GM19043 (cell line): ENCODE data around the gene USP6NL.

Source experiments
- ATAC-seq: cut with Tn5 transposase; IDR thresholded peaks from one replicate; pipeline ENCODE4 v1.9.1; 2021; ENCODE audit warnings: low read depth; ENCODE audit not compliant: unreplicated experiment

The USP6NL gene

DNA sequence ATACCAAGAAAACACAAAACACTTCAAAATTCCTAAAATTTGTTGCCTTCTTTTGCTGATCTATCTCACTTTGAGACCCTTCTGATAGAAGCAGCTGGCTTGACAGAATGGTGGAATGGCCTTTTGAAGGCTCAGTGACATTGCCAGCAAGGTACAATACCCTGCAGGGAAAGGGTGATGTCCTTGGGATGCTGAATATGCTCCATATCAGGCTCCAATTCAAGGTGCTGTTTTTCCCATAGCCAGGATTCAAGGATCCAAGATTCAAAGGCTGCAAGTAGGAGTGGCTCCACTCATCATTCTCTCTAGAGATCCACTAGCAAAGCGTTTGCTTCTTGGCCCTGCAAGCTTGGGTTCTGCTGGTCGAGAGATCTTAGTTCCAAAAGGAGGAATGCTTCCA is 120.4 kb downstream of the USP6NL start:
- ATAC-seq: no peak

DNA sequence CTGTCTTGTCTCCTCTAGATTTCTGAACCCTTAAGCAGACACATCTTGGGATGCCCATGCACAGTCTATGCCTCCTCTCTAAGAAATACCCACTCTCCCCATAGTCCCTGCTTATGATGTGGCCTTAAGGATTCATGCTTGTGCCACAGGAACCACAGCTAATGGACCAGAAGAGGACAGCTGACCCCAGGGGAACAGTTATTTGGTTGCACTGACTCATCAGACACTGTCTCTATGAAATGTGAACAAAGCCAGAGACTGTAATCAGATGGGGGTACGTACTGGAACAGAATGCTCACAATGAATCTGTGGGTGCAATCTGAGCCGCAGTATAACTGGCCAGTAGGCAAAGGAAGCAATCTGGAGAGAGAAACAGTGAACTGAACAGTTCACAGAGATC is 121.9 kb downstream of the USP6NL start:
- no peak for ATAC-seq

DNA sequence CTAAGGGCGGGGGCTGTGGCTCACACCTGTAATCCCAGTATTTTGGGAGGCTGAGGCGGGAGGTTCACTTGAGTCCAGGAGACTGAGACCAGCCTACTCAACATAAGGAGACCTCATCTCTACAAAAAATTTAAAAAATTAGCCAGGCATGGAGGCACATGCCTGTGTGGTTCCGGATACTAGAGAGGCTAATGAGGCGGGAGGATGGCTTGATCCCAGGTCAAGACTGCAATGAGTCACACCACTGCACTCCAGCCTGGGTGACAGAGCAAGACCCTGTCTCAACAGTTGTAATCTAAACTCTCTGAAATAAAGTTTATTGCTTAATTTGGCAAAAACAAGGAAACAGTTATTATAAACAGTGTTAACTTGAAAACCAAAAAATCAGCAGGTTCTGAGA is 123.3 kb downstream of the USP6NL start:
- no peak for ATAC-seq

DNA sequence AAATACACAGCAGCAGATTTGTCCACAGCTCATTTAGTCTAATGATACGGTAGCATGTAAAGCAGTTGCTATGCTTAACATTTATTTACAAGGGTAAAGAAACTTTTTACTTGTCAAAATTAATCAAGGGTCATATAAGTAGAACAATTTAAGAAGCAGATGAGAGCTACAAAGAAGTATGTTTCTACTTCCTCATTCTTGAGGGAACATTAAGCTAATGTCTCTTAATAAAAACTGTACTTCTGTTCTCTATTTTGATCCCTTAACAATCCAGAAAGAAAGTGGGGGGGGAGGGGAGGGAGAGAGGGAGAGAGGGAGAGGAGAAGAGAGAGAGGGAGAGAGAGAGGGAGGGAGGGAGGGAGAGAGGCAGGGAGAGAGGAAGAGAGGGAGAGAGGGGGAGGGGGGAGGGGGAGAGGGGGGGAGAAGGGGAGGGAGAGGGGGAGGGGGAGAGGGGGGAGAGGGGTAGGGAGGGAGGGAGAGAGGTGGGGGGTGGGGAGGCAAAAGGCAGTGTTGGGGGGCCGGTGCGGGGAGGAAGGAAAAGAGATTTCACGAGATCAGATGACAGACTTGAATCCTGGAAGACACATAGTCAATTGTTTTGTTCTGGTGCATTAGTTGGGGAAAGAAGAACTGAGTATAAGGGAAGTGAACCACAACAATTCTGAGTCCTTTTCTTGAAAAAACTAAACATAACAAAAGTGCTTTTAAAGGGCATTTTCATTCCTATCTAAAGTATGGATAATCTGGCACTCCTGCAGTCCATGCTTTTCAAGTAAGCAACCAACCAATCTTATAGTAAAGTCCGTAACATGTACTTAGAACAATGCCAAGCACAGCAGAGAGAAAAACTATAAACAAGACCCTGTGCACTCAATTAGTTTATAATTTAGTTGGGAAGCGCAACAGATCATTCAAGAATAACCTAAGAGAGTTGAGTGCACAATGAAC is 128.0 kb downstream of the USP6NL start:
- ATAC-seq: no peak

DNA sequence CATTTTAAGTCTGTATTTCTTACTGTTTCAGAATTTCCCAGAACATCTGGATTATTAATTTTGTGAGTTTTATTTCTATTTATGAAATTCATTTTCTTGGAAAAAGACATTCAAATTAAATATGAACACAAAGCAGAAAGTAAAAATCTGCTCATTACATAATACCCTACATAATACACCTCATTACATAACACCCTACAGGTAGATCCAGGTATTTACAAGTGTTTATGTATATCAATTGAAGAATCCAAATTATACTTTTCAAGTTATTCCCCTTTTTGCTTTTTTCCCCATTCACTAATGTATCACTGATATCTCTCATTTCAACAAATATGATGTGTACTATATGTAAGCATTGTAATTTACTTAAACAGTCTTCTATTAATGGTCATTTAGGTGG is 129.1 kb downstream of the USP6NL start:
- ATAC-seq: no peak

DNA sequence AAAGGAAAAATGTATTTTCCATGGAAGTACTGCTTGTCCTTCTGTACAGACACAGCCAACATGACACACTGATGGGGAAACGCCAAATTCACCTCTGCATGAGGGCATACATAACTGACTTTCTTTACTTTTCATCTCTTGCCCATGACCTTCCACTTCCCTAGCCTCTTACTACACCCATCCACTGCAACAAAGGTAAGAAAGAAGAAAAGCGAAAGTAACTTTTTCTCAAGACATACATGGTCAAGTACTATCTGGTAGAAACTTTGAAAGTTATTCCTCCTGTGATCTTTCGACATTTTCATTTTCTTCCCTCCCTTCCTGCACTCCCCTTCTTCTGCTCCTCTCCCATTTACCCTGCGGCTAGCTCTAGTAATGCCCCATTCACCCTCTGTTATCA is 130.8 kb downstream of the USP6NL start:
- ATAC-seq: no peak

DNA sequence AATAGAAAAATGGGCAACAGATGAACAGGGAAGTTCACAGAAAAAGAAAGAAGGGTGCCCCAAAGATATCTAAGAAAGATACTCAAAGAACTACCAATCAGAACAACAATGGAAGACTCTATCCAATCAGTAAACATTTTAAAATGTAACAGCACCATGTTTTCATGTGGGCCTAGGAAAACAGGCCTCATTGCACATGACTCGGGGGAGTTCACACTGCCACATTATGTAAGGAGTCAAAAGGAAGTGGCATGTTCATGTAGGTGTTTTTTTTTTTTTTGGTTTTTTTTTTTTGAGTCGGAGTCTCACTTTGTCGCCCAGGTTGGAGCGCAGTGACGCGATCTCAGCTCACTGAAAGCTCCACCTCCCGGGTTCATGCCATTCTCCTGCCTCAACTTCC is 132.2 kb downstream of the USP6NL start:
- no peak for ATAC-seq

DNA sequence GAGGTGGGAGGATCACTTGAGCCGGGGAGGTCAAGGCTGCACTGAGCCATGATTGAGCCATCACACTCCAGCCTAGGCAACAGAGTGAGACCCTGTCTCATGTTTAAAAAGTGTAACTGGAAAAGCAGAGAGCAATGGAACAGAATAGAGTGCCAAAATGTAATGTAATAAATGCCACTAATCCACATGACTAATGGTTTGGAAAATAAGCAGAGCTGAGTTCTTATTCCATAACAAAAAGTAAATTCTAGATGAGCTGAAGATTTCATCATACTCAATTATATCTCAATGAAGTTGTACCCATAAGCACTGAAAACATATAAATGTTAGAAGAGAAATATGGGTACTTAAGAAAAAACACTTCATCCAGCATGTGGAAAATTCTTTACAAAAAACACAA is 132.6 kb downstream of the USP6NL start:
- no peak for ATAC-seq

DNA sequence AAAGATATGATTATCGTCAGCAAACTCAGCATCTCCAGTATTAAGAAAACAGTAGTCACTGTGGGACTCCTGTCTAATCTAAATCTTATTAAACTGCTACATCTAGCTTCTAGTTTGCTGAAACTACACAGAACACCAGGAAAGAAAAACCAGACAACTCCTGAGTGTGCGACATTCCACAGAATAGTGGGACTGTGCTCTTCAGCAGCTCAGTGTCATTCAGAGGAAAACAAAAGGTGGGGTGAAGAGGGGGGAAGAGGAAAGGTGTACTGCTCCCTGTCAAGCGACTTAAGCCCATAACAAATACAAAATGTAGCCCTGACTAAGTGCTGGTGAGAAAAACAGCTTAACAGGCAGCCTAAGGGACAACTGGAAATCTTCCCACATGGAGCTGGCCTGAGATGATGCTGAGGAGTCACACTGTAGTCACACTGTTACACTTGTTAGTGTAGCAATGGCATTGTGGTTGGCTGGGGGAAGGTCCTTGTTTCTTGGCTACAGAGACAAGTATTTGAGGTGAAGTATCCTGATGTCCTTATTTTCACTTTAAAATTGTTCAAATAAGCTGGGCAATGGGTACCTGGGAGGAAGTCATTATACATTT is 135.5 kb downstream of the USP6NL start:
- no peak for ATAC-seq

DNA sequence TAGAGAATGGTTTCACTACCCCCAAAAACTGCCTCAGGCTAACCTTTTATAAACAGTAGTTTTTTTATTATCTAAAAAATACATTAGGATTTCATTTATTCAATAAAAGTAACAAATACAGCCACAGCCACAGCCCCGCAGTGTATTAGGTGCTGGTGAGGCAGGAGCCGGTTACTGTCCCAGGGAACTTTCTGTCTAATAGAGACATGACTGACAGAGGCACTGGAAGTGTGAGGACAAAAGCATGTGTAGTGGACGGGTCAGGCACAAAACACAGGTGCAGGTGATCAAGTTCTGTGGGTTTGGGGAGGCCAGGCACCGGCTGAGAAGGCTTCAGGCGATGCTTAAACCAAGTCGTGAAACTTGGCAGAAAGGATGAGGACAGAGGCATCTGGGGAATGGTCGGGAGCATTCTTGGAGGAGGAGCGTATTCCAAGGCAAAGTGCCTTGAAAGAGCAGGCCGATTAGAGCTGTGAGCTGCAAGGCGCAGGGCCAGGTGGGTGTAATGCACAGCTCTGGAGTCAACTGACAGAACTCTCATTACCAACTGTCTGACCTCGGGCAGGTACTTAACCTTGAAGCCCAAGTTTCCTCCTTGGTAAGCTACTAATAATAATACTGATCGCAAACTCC is 138.2 kb downstream of the USP6NL start:
- ATAC-seq: no peak

DNA sequence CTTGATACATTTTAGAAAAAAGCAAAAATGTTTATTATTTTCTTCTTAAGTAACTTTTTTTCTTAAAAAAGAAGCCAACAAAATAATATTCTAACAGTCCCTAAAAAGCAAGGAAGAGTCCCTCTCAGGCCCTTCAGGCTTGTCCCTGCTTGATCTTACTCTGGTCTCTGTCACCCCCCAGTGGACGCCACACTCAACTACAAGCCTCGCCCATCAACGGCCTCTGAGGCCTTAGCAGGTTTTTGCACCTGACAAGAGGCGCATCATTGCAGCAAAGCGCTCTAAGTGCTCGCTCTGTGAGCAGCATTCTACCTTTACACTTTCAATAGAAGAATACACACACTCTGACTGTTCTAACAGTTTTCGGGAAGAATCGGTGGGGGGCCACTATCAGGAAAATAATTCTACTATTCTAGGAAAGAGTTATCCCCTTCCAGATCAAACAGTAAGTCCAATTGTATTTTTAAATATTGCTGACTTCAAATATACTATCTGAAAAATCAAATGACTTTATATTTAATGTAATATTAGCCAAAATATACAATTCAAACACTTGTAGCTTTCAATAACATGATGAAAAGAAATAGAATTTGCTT is 139.2 kb downstream of the USP6NL start:
- peak; percentile 79 for ATAC-seq

DNA sequence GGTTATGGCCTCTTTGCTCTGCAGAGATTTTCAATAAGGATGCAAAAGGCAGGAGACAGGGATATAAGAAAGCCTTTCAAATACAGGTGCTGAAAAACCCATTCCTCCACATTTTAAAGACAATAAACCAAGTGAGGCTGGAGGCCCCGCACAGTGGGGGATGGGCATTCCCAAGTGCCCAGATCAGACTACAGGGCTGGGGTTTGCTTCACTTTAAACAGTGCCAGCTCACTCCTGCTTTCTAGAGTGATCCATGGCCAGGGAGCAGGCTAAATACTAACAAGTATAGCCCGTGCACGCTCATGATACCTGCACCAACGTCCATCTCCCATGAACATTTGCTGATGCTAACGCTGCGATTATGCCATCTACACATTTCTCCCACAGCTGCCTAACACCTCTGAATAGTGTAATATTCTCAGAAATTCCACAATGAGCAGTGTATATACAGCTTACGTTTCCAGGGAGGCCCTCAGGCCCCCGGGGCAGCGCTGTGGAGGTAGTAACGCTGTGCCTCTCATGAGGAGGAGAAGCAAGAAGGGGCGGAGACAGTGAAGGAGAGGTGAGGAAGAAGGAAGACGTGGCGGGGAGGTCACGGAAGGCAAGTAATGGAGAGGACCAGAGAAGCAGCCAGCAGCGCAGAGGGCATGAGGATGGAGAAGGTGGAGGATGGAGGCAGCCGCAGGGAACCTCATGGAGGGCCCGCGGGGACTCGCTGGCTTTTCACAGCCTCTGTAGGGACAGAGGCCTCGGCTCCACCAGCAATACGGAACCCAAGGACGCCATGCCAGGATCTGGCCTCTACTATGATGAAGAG is 141.7 kb downstream of the USP6NL start:
- no peak for ATAC-seq

DNA sequence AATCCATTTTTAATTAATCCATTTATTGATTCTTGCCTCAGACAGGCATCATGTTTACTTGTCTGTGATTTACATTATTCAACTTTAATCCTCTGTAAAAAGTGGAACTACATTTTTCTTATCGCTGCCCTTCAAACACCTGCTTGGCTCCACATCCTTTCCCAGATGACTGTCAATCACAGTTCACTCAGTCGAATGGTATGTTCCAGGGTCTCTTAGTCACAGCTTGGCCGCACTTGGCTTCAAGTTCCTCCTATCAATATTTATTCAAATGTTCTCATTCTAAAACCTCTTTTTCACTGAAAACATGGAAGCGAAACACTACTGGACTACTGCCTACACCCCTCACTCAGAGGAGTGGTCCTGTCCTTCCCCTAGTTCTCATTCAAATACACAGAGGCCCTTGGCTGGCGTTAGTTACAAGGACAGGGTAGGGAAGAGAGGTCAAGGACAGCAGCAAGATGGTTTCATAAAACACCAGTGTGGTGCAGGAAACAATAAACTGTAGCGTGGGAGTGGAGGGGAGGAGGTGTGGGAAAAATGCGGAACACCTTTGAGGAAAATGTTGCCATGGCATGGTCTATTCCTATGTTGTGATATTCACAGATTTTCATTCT is 143.2 kb downstream of the USP6NL start:
- ATAC-seq: no peak

DNA sequence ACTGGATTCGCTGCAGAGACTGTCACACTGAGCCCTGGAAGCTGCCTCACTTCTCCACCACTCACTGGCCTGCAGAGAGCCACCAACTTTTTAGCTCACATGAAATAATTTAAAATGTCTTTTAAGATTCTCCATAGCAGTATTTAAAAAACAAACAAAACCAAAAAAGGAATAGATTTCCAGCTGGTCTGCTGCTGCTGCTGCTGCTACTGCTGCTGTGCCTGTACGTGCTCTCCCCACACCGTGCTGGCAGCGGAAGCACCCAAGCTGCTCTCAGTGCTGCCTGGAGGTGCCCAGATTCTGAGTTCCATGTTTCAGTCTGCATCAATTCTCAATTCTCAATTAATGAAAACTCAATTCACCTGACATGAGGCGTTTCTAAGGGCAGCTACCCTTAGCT is 146.0 kb downstream of the USP6NL start:
- no peak for ATAC-seq

DNA sequence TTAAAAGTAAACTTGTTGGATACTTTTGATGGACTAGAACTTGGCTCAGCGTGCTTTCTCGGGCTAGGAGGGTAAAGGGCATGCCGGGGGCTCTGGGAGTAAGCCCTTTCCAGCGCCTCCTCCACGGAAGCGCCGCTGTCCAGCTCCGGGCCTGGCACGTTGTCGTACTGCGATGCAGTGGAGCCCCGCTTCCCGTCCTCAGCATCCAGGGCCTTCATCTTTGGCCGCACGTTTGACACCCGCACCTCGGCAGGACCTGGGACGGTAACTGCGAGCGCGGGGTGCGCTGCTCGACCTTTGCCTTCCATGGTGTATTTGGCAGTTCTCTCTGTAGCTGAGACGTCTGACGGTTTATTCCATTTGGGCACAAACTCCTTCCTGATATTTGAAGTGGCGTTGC is 148.3 kb downstream of the USP6NL start:
- no peak for ATAC-seq

DNA sequence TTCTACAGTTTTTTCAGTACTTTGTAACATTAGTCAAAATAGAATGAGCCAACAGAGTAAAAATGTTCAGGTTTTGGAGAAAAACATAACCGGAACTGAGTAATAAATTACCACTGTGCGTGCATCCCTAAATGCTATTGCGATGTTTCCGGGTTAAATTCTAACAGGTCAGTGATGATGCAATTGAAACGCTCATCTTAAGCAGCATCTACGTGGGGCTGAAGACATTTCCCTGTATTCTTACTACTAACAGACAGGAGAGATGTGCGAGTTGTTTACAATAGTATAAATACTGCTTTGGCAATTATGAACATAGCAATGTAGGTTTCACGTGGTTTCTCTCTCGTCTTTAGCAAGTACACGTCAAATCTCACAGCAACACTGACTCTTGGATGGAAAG is 149.4 kb downstream of the USP6NL start:
- no peak for ATAC-seq

DNA sequence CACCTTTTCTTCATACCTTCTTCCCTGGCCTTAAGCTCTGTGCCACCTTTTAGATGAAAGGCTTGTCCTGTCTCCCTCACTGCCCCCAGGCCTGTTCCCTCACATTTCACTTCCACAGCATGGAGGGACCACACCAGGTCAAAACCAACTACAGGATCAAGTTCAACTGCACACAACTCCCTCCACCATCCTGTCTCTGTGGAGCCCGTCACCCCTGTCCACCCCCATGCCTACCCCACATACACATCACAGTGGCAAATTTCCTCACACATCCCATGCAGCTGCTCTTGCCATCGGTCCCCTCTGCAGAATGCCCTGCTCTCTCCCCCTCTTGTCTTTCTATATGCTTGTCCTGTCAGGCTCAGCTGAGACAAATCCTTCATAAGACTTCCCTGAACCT is 154.1 kb downstream of the USP6NL start:
- no peak for ATAC-seq

DNA sequence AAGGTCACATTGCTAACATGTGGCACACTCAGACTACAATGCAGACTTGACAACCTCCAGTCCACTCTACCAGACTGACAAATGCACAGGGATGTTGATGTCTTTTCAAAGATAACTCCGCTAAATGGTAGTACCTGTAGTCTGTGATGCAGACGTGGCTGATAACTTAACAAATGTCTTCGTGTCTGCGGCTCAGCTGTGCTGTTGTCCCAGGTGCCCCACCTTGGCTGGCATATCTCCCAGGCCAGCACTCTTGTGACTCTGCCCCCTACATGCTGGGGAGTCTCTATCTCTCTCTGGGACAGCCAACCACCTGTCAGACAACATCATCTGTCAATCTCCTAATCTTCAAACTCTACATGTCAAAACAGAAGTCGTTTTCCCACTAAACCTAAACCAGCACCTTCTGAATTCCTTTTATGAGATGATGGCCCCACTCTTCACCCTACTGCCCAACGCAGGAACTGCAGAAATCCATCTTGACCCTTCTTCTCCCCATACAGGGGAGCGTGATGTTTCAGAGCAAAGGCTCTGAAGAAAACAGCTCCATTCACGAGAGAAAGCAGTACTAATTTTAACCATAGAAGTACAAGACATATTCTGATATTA is 156.4 kb downstream of the USP6NL start:
- no peak for ATAC-seq

DNA sequence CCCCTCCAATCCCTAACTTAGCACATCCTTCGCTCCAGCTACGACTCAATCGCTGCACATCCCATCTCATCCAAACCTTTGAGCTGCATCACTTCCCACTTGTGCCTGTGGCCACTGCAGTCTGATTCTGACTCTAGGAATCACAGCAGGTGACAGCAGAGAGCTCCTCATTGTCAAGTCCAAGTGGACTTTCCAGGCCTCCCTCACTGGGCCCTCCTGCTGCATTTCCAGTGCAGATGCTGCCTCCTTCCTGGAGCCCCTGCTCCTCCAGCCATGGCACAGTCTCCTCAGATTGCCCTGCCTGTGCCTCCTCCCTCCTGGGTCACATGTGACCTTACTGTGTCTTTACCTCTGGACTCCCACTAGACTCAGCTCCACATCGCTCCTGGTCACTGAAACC is 157.3 kb downstream of the USP6NL start:
- ATAC-seq: no peak
